Gastroesophageal sphincter (tissue), 3 donors: ENCODE data around the gene C1QTNF12.

Experiments used
- POLR2A ChIP-seq, 2 donors: fragments of 450-650 bp; IDR thresholded peaks; one replicate each; pipeline ENCODE4 v1.6.1; 2017; ENCODE audit warnings: antibody characterized with exemption in 2 of 2, mild to moderate bottlenecking in 2 of 2, moderate library complexity in 1 of 2
- POLR2AphosphoS5 ChIP-seq: sonication (generic); formaldehyde crosslinking; IDR thresholded peaks from one replicate; pipeline ENCODE4 v1.6.1; 2017; ENCODE audit warnings: antibody characterized with exemption
- TF ChIP-seq, protein P1 (sequence below), 4 experiments: fragments of 200-600 bp in 2 of 4; fragments of 450-650 bp in 2 of 4; sonication (generic) in 1 of 4; IDR thresholded peaks; one replicate each; pipeline ENCODE4 v1.5.1; 2017 to 2019; ENCODE audit warnings: antibody characterized with exemption in 4 of 4, mild to moderate bottlenecking in 2 of 4, moderate library complexity in 2 of 4

GRCh38 chr1:1260843-1261560 lies 14.5 kb upstream of the C1QTNF12 start:
- TF ChIP-seq, protein P1, sequence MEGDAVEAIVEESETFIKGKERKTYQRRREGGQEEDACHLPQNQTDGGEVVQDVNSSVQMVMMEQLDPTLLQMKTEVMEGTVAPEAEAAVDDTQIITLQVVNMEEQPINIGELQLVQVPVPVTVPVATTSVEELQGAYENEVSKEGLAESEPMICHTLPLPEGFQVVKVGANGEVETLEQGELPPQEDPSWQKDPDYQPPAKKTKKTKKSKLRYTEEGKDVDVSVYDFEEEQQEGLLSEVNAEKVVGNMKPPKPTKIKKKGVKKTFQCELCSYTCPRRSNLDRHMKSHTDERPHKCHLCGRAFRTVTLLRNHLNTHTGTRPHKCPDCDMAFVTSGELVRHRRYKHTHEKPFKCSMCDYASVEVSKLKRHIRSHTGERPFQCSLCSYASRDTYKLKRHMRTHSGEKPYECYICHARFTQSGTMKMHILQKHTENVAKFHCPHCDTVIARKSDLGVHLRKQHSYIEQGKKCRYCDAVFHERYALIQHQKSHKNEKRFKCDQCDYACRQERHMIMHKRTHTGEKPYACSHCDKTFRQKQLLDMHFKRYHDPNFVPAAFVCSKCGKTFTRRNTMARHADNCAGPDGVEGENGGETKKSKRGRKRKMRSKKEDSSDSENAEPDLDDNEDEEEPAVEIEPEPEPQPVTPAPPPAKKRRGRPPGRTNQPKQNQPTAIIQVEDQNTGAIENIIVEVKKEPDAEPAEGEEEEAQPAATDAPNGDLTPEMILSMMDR (IDR thresholded peaks at IDR 0.05), result no peak
- TF ChIP-seq POLR2A (IDR thresholded peaks at IDR 0.05), result no peak
- no peak for TF ChIP-seq POLR2AphosphoS5
